HG03135 (cell line): ENCODE results near the gene SORCS2.

Experiments used
- ATAC-seq: cut with Tn5 transposase; IDR thresholded peaks from one replicate; pipeline ENCODE4 v1.9.1; 2021; ENCODE audit warnings: mild to moderate bottlenecking, moderate library complexity; ENCODE audit not compliant: unreplicated experiment

SORCS2 gene

DNA sequence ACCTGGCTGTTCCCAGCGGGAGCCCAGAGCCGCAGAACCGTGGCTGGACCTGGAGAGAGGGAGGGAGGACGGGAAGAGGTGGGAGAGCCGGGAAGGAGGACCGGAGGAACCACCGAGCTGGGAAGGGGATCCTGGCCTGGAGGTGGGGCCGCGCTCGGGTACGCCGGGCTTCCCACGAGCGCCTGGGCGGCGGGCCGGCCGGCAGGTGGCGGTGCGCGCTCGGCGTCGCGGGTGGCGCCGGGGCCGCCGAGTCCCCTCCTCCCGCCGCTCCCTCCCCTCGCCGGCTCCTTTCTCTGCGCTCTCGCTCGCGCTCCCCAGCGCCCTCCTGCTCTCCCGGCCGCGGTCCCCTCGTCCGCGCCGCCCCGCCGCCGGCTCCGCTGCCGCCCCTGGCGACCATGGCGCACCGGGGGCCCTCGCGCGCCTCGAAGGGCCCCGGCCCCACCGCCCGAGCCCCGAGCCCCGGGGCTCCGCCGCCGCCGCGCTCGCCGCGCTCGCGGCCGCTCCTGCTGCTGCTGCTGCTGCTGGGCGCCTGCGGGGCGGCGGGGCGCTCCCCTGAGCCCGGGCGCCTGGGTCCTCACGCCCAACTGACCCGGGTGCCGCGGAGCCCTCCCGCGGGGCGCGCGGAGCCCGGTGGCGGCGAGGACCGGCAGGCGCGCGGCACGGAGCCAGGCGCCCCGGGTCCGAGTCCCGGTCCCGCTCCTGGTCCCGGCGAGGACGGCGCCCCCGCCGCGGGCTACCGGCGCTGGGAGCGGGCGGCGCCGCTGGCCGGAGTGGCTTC is at the start of gene SORCS2:
TSS of gene SORCS2 (plus strand) at position 287 of the 778 bp plus-strand sequence.
- peak; percentile 56 for ATAC-seq

DNA sequence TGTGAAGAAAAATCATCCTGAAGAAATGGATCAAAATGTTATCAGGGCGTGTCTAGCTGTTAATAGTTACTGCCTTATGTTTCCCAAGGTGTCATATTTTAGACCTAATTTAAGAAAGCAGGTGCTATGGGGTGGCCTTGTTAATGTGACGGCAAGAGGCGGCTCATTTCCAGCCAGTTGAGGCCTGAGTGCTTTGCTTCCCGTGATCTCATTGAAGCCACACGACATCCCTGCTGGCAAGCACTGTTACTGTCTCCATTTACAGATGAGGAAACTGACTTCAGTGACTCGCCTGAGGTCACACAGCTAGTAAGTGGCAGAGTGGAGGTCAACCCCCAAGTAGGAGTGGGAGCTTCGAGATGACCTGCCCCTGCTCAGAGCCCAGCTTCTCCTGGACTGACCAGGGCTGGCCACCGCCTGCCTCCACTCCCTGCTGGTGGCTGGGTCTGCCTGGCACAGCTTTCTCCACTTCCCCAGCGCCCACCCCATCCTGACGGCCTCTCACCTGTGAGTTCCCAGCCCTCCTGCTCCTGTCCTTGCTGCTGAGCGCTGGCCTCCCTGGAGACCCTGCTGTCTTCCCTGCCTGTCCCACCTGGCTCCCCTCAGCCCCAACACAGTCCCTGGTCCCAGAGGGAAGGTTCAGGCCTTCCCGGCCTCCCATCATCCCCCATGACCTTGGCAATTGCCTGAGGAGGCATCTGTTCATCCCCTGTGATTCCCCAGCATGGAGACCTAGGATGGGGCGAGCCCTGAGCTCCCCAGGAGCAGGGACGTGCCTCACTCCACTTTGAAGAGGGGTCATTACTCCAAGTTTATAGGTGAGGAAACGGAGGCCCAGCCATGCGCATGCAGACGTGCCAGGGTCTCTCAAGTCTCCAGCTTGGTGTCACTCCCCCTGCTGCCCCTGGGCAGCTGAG is 47.7 kb upstream of the SORCS2 start:
- ATAC-seq = no peak

DNA sequence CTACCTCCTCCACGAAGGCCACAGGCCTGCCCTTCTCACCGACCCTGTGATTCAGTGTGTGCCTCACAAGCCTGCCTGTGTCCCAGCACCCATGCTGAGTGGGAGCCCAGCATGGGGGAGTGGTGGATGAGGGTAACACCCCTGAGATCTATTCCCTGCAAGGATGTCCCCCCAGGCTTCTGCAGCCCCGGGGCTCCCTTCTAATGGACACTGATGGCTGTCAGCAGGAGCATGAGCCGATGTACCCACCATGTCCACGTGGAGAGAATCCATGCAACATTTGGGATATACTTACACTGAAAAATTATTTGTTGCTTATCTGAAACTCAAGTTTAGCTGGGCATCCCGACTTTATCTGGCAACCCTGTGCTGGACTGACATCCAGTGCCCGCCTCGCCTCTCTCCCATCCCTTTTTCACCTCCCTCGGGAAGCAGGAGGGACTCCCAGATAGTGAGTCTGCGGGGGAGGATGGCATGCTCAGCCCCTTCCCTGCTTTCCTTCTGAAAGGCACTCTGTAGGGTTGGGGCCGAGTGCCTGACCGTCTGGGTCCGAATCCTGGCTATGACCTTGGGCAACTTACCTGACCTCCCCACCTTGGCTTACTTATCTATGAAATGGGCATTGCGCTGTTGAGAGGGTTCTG is 46.9 kb upstream of the SORCS2 start:
- no peak for ATAC-seq

DNA sequence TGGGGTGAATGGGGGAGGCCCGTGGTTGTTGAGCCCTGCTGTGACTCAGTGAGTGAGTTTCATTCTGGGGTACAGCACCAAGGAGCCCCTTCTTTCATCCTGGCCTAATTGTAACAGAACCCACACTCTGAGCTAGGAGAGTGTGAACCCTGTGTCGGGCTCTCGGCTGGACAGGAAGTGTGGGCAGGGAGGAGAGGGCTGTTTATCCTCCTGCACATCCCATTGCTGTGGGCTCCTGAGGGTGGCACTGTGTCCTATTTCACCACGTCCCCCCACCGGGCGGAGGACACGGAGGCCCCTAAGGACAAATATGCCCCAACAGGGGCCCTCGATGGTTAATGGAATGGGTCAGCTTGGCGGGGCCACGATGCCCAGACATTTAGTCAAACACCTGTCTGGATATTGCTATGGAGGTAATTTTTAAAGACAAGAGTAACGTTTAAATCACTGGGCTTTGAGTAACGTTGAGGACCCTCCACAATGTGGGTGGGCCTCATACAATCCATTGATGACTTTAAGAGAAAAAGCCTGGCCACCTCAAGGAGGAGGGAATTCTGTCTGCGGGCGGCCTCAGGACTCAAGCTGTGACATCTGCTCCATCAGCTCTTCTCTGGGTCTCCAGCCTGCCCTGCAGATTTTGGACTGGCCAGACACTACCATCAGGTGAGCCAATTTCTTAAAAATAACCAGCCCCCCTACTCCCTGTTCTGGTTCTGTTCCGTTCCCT is 46.1 kb upstream of the SORCS2 start:
- no peak for ATAC-seq

DNA sequence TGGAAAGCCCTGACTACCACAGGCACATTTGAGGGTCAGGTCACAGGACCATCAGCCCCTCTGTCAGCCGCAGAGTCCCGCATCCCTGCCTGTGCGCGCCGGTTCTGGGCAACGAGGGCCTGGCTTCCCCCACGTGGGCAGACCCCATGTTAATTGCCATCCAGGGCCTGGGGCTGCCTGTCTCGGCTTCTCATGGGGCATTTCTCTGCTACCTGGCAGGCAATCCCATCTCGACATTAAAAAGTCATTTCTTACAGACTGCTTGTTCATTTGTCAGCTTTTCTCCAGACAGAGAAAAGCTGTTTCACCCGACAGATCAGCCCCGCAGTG is 45.6 kb upstream of the SORCS2 start:
- ATAC-seq = no peak

DNA sequence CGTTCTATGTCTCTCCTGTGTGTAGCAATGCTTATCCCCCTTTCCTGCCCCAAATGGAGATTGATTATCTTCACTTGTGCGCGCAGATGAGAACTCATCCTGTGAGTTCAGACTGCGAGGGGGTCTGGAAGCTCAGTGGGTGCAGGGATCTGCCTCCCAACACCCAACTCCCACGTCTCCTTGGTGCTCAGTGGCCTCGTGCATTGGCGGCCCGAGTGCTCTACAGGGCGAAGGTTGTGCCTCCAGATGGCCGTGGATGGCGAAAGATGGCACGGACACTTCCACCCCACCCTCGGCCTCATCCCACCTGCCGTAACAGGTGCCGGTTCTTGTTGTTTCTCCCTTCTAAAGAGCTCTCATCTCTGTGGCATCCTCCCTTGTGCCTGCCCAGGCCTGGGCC is 45.1 kb upstream of the SORCS2 start:
- ATAC-seq = no peak

DNA sequence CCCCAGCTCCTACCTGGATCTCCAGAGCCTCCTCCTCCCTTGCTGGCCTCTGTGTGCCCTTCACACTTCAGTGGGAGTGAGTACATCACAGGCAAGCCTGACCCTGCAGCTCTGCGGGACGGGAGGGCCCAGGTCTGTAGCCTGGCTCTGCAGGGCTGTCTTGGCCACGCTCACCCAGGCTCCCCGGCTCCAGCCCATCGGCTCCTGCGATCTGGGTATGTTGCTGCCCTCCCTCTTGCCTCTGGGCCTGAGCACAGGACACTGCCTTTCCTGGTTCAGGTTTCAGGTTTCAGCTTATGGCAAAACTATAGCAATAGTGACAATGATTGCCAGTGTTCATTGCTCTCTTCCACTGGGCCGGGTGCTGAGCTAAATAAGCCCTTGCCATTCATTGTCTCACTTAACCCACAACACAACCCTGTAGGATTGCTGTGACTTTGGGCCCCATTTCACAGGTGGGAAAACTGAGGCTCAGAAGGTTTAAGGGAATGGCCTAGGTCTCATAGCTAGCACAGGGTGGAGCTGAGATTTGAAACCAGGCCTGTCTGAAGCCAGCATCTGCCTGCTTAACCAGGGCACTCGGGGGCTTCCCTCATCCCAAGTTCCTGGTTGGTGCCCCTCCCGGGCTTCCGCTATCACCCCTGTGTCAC is 44.6 kb upstream of the SORCS2 start:
- ATAC-seq = no peak

DNA sequence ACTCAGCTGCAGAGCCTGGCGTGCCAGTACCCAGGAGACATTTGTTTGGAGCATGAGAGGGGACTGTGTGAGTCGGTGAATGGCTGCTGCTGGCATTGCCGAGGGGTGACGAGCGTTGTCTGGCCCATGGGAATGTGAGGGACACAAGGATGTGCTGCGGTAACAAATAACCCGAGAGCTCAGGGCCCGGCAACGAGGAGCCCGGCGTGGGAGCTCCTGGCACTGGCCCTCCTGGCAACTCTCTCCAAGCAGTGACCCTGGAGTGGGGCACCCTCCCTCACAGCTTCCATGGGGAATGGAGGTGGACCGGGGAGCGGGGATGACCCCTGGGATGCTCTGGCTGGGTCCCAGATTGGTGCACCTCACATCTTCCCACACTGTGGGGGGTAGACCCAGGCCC is 44.0 kb upstream of the SORCS2 start:
- ATAC-seq = no peak

DNA sequence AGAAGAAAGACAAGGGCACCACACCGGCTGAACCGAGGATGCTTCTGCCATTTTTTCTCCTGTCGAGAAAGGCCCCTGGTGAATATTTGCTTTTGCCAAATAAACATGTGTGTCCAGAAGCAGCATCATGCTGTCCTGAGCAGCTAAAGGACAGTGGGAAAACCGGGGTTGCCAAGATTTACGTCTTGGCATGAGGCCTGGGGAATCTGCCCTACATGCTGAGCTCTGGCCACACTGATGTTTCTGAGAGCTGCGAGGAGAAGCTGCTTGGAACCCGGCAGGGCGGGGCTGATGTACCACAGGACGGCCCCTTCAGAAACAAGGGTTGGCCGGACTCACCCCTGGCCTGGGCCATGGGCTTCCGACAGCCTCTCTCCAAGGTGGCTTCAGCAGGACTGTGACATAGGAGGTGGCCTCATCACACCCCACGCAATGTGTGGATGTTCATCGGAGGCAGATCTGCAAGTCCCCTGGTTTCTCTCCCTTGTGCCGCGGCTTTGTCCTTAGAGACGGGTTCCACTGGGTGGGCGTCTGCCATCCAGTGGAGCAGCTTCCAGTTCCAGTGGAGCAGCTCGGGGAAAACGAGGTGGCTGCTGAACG is 42.2 kb upstream of the SORCS2 start:
- ATAC-seq = no peak

DNA sequence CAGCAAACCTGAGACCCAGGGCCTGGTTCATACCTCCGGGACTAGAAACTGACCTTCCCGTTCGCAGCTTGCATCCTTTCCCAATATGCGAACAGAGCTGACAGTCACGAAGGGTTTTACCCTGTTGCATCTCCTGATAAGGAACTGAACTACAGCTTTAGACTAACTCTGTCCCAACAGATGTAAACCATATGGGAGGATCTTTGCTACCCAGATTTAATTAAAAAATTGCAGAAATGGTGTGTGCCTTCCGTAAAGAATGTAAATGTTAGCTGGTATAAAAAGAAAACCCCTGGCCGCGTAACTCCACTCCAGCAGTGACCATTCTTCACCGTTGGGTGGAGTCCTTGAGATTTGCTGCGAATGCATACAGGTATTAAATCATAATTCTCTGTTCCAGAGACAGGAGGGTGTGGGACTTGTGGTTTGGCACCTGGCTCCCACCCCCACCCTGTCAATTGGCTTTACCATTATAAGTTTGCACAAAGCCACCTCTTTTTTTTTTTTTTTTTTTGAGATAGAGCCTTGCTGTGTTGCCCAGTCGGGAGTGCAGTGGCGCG is 40.6 kb upstream of the SORCS2 start:
- ATAC-seq = no peak

DNA sequence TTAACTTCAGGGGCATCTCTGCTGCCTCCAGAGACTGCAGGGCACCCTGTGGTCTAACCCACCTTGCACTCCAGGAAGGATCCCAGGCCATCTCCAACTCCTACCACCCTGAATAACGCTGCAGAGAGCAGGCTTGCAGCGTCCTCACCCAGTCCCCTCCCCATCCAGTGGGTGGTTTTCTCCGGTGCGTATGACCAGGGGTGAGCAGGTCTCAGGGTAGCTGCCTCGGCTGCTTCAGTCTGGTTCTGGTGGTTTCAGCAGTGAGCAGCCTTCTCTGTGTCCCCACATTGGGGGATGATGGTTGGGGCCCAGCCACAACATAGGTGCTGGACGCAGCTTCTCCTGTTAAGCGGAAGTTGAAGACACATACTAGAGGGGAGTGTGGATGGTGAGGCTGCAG is 38.6 kb upstream of the SORCS2 start:
- ATAC-seq = no peak

DNA sequence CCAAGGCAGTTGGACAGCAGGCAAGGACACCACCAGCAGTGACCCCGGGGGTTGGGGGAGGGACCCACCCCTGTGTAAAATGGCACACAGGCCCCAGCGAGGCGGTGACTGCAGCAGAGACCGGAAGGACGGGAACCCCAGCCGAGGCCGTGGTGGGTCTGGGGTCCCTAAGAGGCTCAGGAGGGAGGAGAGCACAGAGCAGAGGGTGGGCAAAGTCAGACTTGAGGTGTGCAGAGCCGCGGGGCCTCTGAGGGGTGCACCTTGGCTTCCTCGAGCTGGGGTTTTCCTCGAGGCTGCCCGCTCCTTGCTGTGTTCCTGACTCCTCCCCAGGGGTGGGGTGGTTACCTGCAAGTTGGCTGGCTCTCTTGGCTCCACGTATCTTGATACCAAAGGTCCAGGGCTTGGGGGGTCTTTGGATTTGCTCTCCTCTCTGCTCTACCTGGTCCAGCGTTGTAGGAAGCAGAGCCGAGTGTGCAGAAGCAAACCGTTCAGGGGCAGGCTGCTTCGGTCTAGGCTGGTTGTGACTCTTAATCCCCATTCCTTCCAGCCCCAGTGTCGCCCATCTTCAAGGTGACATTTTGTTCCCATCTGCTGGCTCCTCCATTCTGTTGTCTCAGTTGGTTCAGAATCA is 37.9 kb upstream of the SORCS2 start:
- no peak for ATAC-seq

DNA sequence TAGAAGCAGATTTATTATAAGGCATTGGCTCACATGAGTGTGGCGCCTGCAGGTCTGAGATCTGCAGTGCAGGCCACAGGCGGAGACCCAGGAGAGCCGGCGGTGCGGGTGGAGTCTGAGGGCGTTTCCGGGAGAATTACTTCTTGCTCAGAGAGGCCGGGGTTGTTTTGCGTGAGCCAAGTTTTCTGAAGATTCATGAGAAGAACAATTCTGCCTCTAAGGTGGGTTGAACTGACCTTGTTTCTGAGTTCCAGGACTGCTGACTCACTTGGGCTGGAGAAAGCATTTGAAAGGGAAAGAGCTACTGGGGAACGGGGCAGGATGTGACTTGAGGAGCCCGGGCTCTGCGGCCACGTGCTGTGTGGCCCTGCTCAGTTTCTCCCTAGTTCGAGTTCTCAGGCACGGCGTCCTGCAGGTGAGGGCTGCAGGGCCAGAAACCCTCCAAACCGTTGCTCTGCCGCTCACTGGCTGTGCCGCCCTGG is 36.7 kb upstream of the SORCS2 start:
- ATAC-seq = no peak

DNA sequence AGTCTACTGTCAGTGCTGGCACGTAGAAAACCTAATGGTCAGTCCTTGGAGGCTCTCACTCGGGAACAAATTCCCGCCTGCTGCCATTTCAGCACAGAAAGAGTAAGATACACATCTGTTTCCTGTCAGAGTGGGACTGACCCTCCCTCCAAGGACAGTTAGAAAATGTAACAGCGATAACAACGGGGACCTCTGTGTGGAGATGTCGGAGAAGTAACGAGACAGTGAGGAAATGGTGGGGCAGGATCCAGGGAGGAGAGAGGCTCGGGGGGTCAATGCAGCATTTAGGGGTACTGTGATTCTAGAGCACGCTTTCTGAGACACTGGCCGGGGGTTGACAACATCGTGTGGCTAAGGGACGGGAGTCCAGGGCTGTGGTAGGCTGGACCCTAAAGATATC is 36.0 kb upstream of the SORCS2 start:
- no peak for ATAC-seq

DNA sequence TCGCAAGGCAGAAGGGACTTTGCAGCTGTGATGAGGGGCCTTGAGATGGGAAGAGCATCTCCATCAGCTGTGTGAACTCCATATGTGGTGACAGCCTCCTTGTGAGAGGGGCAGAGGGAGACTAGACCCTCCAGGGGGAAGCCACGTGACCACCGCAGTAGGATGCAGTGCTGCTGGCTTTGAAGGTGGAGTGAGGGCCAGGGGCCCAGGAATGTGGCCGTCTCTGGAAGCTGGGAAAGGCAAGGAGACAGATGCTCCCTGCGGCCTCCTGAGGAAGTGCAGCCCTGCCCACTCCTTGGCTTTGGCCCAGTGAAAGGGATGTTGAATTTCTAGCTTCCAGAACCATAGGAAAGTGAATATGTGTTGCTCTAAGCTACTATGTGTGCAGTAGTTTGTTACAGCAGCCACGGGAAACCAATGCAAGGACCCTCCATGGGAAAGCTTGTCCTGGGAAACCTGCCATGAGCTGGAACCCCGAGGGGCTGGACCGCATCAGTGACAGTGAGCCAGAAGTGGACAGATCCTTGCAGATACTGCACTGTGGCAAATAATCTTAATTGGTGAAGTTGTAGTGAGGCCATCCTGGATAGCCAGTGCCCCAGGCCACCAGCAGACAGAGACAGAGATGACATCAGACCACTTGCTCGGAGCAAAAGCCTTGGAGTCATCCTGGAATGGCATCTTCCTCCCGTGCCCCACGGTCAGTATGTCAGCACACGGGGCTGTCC is 35.4 kb upstream of the SORCS2 start:
- no peak for ATAC-seq

DNA sequence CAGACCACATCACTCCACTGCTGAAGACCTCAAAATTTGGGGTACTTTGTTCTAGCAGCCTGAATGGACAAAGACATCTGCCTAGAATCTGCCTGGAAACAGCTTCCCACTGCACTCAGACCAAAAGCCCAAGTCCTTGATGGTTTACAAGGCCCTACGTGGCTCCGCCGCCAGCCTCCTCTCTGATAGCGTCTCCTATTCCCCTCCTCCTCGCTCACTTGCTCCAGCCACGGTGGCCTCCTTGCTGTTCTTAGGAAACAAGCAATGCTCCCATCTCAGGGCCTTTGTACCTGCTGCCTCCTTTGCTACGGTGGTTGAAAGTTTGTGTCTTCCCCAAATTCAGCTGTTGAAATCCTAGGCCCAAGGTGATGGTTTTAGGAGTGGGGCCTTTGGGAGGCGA is 34.7 kb upstream of the SORCS2 start:
- ATAC-seq = no peak

DNA sequence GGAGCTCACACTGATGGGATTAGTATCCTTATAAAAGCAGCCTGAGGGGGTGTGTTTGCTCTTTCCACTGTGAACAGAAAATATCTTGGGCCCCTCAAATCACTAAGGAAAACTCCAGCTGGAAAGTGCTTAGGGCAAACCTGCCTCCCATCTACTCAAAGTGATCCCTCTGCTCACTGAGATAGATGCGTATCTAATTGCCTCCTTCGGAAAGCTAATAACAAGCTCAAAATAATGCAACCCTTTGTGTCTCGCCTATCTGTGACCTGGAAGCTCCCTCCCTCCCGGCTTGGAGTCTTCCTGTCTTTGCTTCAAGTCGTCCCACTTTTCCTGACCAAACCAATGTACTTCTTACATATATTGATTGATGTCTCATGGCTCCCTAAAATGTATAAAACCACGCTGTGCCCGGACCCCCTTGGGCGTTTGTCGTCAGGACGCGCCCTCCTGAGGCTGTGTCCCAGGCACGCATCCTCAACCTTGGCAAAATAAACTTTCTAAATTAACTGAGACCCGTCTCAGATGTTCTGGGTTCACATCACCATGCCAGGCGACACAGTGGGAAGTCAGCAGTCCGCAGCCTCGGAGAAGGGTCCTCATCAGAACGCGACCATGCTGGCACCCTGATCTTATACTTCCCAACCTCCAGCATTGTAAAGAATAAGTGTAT is 34.1 kb upstream of the SORCS2 start:
- no peak for ATAC-seq

DNA sequence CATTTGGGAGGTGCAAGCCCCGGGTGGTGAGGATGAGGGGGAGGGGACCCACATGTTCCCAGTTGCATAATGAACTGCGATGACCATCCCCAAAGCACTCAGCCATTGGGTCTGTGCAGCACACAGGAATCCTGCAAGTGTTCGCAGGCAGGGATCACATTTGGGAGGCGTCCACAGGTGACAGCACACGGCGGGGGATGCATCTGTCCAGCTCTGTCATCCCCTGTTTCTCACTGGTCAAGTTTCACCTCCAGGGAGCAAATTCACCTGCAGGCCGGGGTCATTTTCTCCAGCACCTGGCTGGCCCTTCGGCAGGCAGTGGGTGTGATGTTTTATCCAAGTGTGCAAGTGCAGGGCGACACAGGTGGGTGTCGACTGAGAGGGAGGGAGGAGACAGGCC is 33.3 kb upstream of the SORCS2 start:
- no peak for ATAC-seq
